HG02571 (cell line): ENCODE data around the gene ZNF385B.
"Not testable (repeated sequence)": the region's sequence is repeated elsewhere in the genome, so short reads cannot be mapped to it uniquely, and the experiment has no call there.

Experiments
- ATAC-seq: cut with Tn5 transposase; IDR thresholded peaks from one replicate; pipeline ENCODE4 v1.9.1; 2021; ENCODE audit warnings: mild to moderate bottlenecking, moderate library complexity; ENCODE audit not compliant: unreplicated experiment

Gene ZNF385B

GRCh38 chr2:179861416-179862067 is at the start of gene ZNF385B:
TSS of gene ZNF385B (minus strand) at chr2:179861612.
- ATAC-seq, result no peak

DNA sequence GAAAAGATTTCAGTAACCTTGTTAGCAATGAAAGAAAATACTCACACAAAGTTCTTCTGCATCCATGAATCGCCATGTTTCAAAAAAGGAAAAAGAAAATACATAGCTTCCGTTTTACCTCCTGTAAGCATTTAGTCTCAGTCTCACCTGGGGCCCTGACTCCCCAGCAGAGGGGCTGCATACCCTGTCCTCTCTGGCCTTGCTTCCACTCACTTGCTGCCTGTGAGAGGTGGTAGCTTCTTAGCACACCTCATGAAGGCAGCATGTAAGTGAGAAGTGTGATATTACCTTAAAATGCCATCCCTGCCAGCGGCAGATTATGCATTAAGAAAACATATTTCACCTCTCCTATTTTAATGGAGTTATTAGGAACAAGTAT is 49.3 kb upstream of the ZNF385B start:
- ATAC-seq, result no peak

DNA sequence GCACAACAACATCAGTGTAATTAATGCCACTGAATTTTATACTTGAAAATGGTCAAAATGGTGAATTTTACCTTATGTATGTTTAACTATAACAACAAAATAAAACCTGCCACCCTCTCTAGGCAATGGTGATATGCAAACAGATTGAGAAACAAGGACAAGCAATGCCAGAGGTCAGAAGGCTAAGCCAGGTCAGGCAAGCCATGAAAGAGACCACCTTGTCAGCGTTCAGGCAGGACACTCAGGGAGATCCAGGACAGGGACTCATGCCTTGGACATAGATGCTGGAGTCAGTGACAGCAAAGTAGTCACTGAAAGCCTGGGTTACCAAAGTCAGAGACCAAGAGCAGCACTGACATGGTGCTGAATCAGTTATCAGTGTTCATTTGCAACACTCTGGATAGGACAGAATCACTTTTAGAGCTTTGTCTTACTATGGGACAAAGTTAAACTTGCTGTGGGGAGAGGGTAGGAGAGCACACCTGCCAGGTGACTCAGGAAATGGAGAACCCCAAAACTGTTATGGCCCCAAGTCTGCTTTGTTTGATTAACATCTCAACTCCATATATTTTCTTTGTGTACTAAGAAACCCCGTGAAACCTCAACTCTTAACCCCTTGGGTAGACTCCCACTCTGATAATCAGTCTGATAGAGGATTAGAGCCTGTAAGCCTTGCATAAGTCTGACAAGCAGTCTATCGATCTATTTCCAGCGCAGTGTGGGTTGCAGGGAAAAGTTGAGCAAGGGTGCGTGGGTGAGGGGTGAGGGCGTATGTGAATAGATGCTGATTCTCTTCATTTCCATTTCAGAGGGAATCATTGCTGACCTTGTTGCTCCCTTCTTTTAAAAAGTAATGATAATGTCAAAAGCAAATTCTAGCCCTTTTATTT is 48.7 kb upstream of the ZNF385B start:
- no peak for ATAC-seq

DNA sequence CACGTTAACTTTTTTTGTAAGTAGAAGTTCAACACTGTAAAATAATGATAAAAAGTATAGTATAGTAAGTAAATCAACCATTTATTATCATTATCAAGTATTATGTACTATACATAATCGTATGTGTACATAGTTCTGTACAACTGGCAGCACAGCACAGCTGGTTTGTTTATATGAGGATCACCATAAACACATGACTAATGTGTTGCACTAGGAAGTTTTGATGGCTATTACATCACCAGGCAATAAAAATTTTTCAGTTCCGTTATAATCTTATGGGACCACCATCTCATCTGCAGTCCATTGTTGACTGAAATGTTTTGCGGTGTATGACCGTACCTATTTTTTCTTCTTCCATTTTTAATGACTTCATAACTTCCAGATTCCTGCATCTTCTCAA is 39.2 kb upstream of the ZNF385B start:
- ATAC-seq, result no peak

DNA sequence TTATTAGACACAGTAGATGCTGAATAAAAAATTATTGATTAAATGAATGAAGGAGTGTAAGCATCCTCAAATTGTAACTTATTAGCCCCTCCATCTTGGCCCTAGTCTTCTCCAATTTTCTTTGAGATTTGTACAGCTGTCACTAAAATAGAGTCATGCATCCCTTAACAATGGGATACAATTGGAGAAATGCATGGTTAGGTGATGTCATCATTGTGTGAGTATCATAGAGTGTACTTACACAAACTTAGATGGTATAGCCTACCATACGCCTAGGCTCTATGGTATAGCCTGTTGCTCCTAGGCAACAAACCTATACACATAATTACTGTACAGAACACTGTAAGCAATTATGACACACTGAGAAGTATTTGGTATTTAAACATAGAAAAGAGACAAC is 38.3 kb upstream of the ZNF385B start:
- no peak for ATAC-seq

DNA sequence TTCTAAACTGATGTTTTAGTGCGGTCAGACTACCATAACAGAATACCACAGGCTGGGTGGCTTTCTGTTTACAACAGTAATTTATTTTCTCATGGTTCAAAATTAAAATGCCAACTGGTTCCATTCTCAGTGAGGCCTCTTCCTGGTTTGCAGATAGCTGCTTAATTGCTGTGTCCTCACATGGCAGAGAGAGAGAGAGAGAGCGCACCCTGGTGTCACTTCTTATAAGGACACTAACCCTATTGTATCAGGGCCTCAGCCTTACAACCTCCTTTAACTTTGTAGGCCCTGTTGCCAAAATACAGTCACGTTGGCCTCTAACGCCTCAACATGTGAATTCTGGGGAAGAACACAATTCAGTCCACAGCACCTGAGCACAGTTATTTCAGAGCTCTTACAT is 37.5 kb upstream of the ZNF385B start:
- peak; percentile 49 for ATAC-seq

- no peak for ATAC-seq
These were observed 32.2 kb upstream of the ZNF385B start for GRCh38 chr2:179893616-179894015.

DNA sequence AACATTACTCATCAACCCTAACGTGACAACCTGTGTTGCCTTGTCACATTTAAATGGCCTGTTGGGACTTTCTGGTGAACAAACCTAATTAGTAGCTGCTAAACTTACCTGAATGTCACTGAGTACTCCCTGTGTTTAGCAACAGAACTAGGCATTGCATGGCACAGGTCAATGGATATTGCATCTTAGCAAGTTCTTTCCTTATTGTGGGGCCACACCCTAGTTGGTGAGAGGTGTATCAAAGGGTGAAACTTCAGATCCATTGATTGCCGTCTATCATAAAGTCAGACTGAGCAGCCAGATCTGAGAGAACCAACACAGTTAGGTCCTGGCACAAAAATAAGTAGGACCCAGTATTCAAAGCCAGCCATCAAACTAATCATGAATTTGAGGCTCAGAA is 29.8 kb upstream of the ZNF385B start:
- no peak for ATAC-seq

DNA sequence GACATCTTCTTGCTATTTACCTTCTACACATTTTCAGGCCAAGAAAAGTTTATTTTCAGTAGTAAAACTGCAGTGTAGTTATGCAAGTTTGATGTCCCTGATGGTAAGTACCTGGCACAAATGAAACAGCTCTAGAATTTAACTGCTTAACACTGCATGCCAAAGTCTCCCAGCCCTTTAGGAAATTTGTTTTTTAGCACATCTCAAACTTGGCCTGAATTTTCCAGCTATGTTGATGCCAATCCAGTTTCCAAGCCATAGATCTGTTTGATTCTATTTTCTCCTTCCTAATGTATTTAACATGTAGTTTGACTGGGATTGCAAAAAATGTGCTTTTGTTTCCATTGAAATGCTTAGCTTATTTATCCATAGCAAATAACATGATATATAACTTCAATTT is 29.3 kb upstream of the ZNF385B start:
- ATAC-seq, result no peak

DNA sequence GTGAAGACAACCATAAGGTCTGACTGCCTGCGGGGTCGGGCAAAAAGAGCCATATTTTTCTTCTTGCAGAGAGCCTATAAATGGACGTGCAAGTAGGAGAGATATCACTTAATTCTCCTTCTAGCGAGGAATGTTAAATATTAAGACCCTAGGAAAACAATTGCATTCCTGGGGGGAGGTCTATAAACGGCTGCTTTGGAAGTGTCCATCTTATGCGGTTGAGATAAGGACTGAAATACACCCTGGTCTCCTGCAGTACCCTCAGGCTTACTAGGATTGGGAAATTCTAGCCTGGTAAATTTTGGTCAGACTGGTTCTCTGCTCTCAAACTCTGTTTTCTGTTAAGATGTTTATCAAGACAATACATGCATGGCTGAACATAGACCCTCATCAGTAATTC is 27.2 kb upstream of the ZNF385B start:
- ATAC-seq, result not testable (repeated sequence)

- ATAC-seq, result no peak
These were observed 22.8 kb upstream of the ZNF385B start for GRCh38 chr2:179884193-179884592.

DNA sequence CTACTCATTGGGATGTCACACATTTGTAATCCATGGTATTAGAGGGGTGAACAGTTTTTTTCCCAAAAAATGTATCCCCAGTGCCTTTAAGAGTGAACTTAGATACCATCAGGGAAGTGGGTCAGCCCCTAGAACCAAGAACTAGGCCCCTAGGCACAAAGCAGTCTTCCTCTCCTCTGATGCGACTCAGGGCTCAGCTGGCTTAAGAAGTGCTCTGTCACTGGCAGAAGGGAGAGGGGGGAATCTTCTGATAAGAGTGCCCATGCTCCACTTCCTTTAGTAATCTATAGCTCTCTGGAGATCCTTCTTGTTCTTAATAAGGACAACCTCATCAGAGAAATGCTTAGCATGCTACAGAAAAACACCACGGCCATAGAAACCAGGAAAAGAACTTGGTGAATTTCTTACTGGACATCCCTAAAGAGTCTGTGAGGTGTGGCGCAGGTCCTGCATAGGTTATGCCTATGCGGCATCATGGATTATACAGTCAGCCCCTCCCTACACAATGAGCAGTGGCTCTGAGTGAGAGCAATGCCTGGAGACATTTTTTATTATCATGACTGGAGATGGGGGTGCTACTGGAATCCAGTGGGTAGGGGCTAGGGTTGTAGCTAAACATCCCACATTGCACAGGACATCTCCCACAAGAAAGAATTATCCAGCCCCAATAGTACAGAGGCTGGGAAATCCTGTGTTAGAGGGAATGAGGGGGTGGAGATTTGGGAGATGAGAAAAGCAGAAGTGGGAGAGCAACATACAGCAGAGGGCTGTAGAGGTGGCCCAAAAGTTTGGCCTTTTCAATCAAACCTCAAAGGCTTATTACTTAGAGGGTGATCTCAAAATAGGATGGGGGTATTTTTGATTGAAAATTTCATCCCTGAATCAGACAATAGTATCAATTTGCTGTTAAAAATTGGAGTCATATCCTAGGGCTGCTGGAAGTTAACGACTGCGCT is 21.7 kb upstream of the ZNF385B start:
- no peak for ATAC-seq

GRCh38 chr2:179877601-179878364 is 16.4 kb upstream of the ZNF385B start:
- no peak for ATAC-seq

DNA sequence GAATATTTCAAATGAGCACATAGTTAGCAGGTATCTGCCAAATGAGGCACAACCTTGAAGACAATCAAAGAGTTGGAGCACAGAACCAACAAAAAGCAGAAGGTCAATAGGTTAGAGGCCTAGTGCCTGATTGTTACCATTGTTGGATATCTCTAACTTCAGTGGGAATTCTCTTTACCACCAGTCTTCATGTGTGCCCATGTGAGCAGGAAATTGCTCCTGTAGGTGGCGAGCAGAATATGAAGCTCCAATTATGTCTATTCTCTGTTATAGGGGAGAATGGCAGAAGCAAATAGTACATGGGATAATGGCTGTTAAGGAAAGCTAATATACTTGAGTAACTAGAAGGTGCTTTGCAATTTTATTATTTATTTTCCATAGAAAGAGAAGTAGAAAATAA is 14.9 kb upstream of the ZNF385B start:
- ATAC-seq, result no peak

DNA sequence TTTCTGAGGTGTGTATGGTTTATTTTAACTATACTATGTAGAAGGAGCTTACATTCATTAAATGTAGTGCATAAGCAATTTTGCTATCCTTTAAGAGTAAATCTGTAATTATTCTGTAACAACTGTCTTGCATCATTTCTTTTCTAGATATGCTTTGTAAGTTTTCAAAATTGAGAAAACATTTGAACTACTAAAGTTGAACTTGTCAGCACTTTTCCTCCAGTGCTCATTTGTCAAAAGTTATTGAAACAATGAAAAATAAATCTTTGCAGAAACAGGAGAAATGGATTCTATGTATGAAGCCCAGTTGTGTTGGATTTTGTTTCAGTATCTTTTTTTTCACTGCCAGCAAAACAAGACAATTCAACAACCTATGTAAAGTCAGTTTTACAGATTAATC is 14.5 kb upstream of the ZNF385B start:
- no peak for ATAC-seq

GRCh38 chr2:179862898-179863458 is 1.6 kb upstream of the ZNF385B start:
- ATAC-seq, result no peak

DNA sequence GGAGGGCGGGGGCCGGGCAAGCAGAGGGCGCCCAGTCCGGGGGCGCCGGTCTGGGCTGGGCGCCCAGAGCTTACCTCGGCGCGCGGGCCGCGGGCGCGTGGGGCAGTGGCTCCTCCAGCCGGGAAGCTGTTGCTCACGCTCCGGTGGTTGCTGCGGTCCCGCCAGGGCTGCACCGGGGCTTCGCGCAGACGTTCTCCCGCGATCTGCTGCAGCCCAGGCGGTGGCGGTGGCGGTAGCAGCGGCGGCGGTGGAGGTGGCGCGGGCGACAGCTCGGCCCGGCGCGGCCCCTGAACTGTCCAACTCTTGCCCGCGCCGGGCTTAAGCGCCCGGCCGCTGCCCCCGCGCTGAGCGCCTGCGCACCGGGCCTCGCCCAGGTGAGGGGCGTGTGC is 391 bp downstream of the ZNF385B start:
- ATAC-seq, result no peak

- no peak for ATAC-seq
These were observed 971 bp downstream of the ZNF385B start for GRCh38 chr2:179860255-179861026.

GRCh38 chr2:179859523-179859922 is 1.9 kb downstream of the ZNF385B start:
- ATAC-seq, result no peak

DNA sequence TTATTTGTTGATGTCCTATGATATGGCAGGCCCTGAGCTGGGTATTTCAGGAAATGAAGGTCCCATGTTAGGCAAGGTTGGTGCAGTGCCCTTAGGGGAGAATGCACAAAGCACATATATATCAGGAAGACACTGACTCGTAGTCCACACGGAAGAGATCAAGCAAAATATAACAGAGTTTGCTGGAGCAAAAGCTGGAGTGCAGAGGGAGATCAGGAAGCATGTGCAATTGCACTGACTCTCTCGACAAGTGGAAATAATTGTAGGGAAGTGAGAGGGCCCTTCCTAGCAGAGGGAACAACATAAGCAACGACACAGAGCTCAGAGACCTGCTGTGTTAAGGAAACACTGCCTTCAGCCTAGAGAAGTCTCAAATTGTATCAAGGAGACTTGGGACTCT is 4.2 kb downstream of the ZNF385B start:
- ATAC-seq, result no peak
